Posterior vena cava (tissue), 2 donors: ENCODE data around the gene S100A10. TPM values are rescaled to one million over a fixed set of nuclear protein-coding genes. Genes with fewer than 3 reads are reported as not detected.
A peak's percentile ranks its signal among the peaks of the same experiment; 100 is the strongest.

ENCODE experiments used
- DNase-seq: peaks from one replicate; pipeline ENCODE4 v3.0.0-alpha.2; 2020; ENCODE audit warnings: low spot score
- intact Hi-C, 2 donors: fragments of 100-400 bp; cut with DNase I; formaldehyde crosslinking; loops; one replicate each; pipeline versions ENCODE4 v1.14.1 to v1.14.2; 2022 to 2023
- total RNA-seq, 2 donors: library from RNA; stranded (reverse); fragmentation: NEBNext Ultra II Directional; extraction: Animal tissue kit (Norgen Biotek cat#: 25700); gene quantifications; one replicate each; pipeline ENCODE4 v1.2.1, GENCODE V29; 2021
- donor health status: DM: yes; HTN: yes; CAD: no.
- donor health status: DM: yes; HTN: yes; CAD: no.

The S100A10 gene
- total RNA-seq, 2 donors from 2014 or later = 244 to 281 TPM

- intact Hi-C loops = no loop called here
These were observed 2.8 kb downstream of the S100A10 start for GRCh38 chr1:151990856-151991198.

GRCh38 chr1:151990058-151990855 lies 3.4 kb downstream of the S100A10 start:
- intact Hi-C loops = no loop called here

More at GRCh38 chr1:151990856-151991198, 2.8 kb downstream of the S100A10 start:
- no peak for DNase-seq

GRCh38 chr1:151989211-151989862 lies 4.3 kb downstream of the S100A10 start:
- intact Hi-C loops = no loop called here
- DNase-seq = peak; percentile 93

More at GRCh38 chr1:151990058-151990855, 3.4 kb downstream of the S100A10 start:
- DNase-seq = no peak

GRCh38 chr1:151988405-151988923 lies 5.2 kb downstream of the S100A10 start:
- DNase-seq = no peak
- intact Hi-C loops = no loop called here

- intact Hi-C loops = no loop called here
- DNase-seq = no peak
These were observed 7.0 kb downstream of the S100A10 start for GRCh38 chr1:151986501-151987190.

- intact Hi-C loops = no loop called here
- no peak for DNase-seq
These were observed 7.9 kb downstream of the S100A10 start for GRCh38 chr1:151985768-151986167.

GRCh38 chr1:151985270-151985669 lies 8.4 kb downstream of the S100A10 start:
- no peak for DNase-seq

GRCh38 chr1:151984313-151984956 lies 9.2 kb downstream of the S100A10 start:
- intact Hi-C loops = no loop called here

More at GRCh38 chr1:151985270-151985669, 8.4 kb downstream of the S100A10 start:
- intact Hi-C loops = no loop called here

GRCh38 chr1:151982300-151983005 lies 11.2 kb downstream of the S100A10 start:
- DNase-seq = no peak
- intact Hi-C loops = no loop called here

More at GRCh38 chr1:151984313-151984956, 9.2 kb downstream of the S100A10 start:
- DNase-seq = no peak

- no peak for DNase-seq
- intact Hi-C loops = no loop called here
These were observed 12.5 kb downstream of the S100A10 start for GRCh38 chr1:151981178-151981525.

- intact Hi-C loops = no loop called here
- peak; percentile 89 for DNase-seq
These were observed 13.1 kb downstream of the S100A10 start for GRCh38 chr1:151980287-151981177.

GRCh38 chr1:151978922-151979321 lies 14.7 kb downstream of the S100A10 start:
- no peak for DNase-seq
- intact Hi-C loops = no loop called here

GRCh38 chr1:151977662-151978230 lies 15.9 kb downstream of the S100A10 start:
- intact Hi-C loops = no loop called here
- DNase-seq = no peak

- no peak for DNase-seq
These were observed 16.8 kb downstream of the S100A10 start for GRCh38 chr1:151976858-151977257.

GRCh38 chr1:151976015-151976343 lies 17.7 kb downstream of the S100A10 start:
- intact Hi-C loops = no loop called here
- no peak for DNase-seq

More at GRCh38 chr1:151976858-151977257, 16.8 kb downstream of the S100A10 start:
- intact Hi-C loops = no loop called here

GRCh38 chr1:151975311-151976014 lies 18.2 kb downstream of the S100A10 start:
- no peak for DNase-seq
- intact Hi-C loops = no loop called here
